Mucosa of gallbladder (tissue), 1 donor: ENCODE data around the gene HIRIP3. TPM values are rescaled to one million over a fixed set of nuclear protein-coding genes. Genes with fewer than 3 reads are reported as not detected.
"Not testable (repeated sequence)": the region's sequence is repeated elsewhere in the genome, so short reads cannot be mapped to it uniquely, and the experiment has no call there.

ENCODE experiments used
- DNase-seq: peaks from one replicate; pipeline ENCODE4 v3.0.0-alpha.2; 2020; ENCODE audit warnings: low spot score
- total RNA-seq: library from RNA; stranded (reverse); gene quantifications from one replicate; pipeline ENCODE4 v1.2.1, GENCODE V29; 2021
- donor health status: DM: no; HTN: no; CAD: no.

The HIRIP3 gene
- 16.3 TPM for total RNA-seq

- DNase-seq: peak; percentile 87
Measured at GRCh38 chr16:29995324-29995910, at the start of gene HIRIP3. TSS of gene HIRIP3 (minus strand) at chr16:29995617. CDS start at chr16:29995605, 12 bp downstream.

GRCh38 chr16:30041841-30042240, 46.4 kb upstream of the HIRIP3 start:
- DNase-seq: no peak

GRCh38 chr16:30040690-30041089, 45.3 kb upstream of the HIRIP3 start:
- DNase-seq: not testable (repeated sequence)

GRCh38 chr16:30040221-30040620, 44.8 kb upstream of the HIRIP3 start:
- DNase-seq: no peak

GRCh38 chr16:30033270-30033669, 37.9 kb upstream of the HIRIP3 start:
- no peak for DNase-seq

GRCh38 chr16:30032083-30032819, 36.8 kb upstream of the HIRIP3 start:
- DNase-seq: peak; percentile 57

- DNase-seq: no peak
Measured at GRCh38 chr16:30031477-30031918, 36.1 kb upstream of the HIRIP3 start.

- no peak for DNase-seq
Measured at GRCh38 chr16:30030841-30031413, 35.5 kb upstream of the HIRIP3 start, which contains the start of gene TLCD3B. TSS of gene TLCD3B (minus strand) at chr16:30031271. CDS start at chr16:30030527, 744 bp downstream.

GRCh38 chr16:30030011-30030685, 34.7 kb upstream of the HIRIP3 start:
- no peak for DNase-seq

GRCh38 chr16:30028438-30029076, 33.1 kb upstream of the HIRIP3 start:
- no peak for DNase-seq

GRCh38 chr16:30027588-30028437, 32.4 kb upstream of the HIRIP3 start:
- DNase-seq: no peak

GRCh38 chr16:30026449-30026848, 31.0 kb upstream of the HIRIP3 start:
- no peak for DNase-seq

- DNase-seq: no peak
Measured at GRCh38 chr16:30025574-30025973, 30.2 kb upstream of the HIRIP3 start.

GRCh38 chr16:30025156-30025555, 29.7 kb upstream of the HIRIP3 start:
- no peak for DNase-seq

- no peak for DNase-seq
Measured at GRCh38 chr16:30024451-30024850, 29.0 kb upstream of the HIRIP3 start.

GRCh38 chr16:30023586-30023985, 28.2 kb upstream of the HIRIP3 start:
- no peak for DNase-seq

- no peak for DNase-seq
Measured at GRCh38 chr16:30022887-30023286, 27.5 kb upstream of the HIRIP3 start, which contains the start of gene C16orf92. TSS of gene C16orf92 (plus strand) at chr16:30023198. CDS start at chr16:30023341, 143 bp downstream.

- DNase-seq: no peak
Measured at GRCh38 chr16:30018731-30019158, 23.3 kb upstream of the HIRIP3 start.

- not testable (repeated sequence) for DNase-seq
Measured at GRCh38 chr16:30017937-30018336, 22.5 kb upstream of the HIRIP3 start.

GRCh38 chr16:30017277-30017656, 21.9 kb upstream of the HIRIP3 start:
- DNase-seq: no peak
